Measurements from ENCODE around the gene BID. TPM values are rescaled to one million over a fixed set of nuclear protein-coding genes. Genes with fewer than 3 reads are reported as not detected.
"Not testable (repeated sequence)": the region's sequence is repeated elsewhere in the genome, so short reads cannot be mapped to it uniquely, and the experiment has no call there.

The BID gene
- total RNA-seq, 4 donors from 2014 or later: 4.6 to 18.3 (median 14.9) TPM

DNA sequence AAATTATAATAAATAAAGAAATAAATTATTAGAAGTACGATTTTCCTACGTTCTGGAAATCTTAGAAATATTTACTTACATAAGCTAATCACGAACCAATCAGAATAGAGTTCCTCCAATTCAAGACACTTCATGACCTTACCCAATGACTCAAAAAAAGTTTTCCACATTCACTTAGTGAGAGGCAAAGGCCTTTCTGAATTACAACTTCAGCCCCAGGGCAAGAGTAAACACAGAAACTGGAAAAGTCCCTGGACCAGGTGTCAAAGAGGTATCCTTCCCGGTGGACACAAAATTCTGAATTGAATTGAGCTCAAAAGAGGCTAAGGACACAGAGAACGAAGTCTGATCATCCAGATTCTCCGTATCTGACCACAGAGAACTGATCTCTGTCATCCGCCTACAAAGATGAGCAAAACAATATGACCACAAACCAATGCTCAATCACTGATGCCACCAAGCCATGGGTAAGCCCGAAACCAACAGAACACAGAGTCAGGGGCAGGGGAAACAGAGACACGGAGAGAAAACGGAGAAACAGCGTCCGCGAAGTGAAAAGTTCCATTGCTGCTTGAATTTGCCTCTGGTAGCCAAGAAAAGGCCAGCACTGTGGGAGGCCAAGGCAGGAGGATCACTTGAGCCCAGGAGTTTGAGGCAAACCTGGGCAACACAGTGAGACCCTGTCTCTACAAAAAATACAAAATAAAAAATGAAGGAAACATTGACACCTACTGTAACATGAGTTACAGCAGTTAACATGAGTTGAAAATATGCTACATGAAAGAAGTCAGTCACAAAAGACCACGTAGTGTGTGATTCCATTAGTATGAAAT, 6.8 kb downstream of the BID start:
- Histone ChIP-seq H3K27ac (no peak overlapping the region), H3K4me1 (peaks cover 0 to 4% of the 10 kb centered on the region in 2 donors), H3K27me3 (no peaks in the 10 kb centered on the region), H3K36me3 (no peaks in the 10 kb centered on the region), H3K4me3 (replicated peaks in 1 of 3) (no peak overlapping the region), H3K9me3 (no peaks in the 10 kb centered on the region)
- no peak for DNase-seq
- intact Hi-C loops (cut with DNase I): no loop called here
- 93 to 96% methylated on average over 14 of the region's 14 CpGs for WGBS, 2 donors
- TF ChIP-seq POLR2A (IDR thresholded peaks at IDR 0.05): no peak

DNA sequence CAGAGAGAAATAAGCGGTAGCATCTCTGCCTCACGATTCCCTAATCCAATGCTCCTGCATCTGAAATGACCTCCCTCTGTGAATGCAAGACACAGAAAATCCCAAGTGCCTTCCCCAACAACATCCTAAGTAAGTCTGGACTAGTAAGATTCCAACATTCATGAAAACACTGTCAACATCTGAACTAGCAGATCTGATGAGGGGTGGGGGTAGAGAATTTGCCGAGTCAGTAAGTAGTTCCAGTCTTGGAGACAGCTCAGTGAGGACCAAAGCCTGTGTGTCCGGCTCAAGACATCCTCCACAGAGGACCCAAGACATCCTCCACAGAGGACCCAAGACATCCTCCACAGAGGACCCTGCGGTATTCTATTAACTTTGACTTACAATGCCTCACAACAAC, 9.4 kb downstream of the BID start:
- H3K27ac ChIP-seq; DNase-seq; H3K4me3 ChIP-seq (replicated peaks in 1 of 3); H3K4me1 ChIP-seq; H3K27me3 ChIP-seq; H3K9me3 ChIP-seq; H3K36me3 ChIP-seq; intact Hi-C loops (cut with DNase I): not testable (repeated sequence)
- 87 to 96% methylated on average over 4 to 5 of the region's 5 CpGs for WGBS, 2 donors

DNA sequence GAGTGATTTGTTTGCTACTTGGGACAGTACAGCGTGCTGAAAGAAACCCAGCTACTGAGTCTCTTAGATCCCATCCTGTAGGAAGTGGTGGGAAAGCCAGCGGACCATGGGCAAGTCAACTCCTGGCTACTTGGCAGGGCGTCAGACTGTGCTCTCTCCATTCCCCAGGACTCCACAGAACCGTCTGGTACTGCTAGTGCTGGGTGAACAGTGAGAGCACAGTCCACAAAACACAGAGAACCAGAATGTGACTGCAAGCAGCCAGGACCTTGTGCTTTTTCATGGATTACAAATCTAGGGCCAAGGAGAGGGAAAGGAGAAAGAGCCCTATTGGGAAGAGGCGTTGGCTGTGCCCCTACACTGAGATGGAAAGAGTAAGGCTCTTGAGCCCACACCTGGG, 10.2 kb downstream of the BID start:
- TF ChIP-seq, protein P1, sequence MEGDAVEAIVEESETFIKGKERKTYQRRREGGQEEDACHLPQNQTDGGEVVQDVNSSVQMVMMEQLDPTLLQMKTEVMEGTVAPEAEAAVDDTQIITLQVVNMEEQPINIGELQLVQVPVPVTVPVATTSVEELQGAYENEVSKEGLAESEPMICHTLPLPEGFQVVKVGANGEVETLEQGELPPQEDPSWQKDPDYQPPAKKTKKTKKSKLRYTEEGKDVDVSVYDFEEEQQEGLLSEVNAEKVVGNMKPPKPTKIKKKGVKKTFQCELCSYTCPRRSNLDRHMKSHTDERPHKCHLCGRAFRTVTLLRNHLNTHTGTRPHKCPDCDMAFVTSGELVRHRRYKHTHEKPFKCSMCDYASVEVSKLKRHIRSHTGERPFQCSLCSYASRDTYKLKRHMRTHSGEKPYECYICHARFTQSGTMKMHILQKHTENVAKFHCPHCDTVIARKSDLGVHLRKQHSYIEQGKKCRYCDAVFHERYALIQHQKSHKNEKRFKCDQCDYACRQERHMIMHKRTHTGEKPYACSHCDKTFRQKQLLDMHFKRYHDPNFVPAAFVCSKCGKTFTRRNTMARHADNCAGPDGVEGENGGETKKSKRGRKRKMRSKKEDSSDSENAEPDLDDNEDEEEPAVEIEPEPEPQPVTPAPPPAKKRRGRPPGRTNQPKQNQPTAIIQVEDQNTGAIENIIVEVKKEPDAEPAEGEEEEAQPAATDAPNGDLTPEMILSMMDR (IDR thresholded peaks at IDR 0.05): no peak
- intact Hi-C loops (cut with DNase I): no loop called here
- DNase-seq: peak in 1 of 2 donors; percentile 39
- Histone ChIP-seq H3K36me3 (no peaks in the 10 kb centered on the region), H3K4me3 (replicated peaks in 1 of 3) (no peak overlapping the region), H3K9me3 (no peaks in the 10 kb centered on the region), H3K27ac (no peak overlapping the region), H3K4me1 (peaks cover 0 to 4% of the 10 kb centered on the region in 2 donors), H3K27me3 (no peaks in the 10 kb centered on the region)
- WGBS, 2 donors: 45 to 47% methylated on average over 5 of the region's 5 CpGs

DNA sequence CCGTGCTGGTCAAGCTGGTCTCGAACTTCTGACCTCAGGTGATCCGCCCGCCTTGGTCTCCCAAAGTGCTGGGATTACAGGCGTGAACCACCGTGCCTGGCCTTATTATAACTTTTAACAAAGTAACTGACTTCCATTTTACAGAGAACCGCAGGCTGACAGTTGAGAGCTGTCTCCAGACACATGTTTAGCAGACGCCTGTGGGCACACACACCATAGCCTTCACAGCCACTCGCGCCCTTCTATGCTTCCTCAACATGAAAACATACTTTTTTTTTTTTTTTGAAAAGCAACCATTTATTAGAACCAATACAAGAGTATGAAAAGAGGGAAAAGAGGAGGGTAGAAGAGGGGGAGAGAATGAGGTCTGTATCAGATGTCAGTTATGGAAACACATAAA, 10.8 kb downstream of the BID start:
- H3K9me3 ChIP-seq; H3K4me1 ChIP-seq; DNase-seq; H3K27ac ChIP-seq; intact Hi-C loops (cut with DNase I); H3K36me3 ChIP-seq; H3K27me3 ChIP-seq; H3K4me3 ChIP-seq (replicated peaks in 1 of 3): not testable (repeated sequence)
- WGBS, 2 donors: 92 to 95% methylated on average over 10 of the region's 10 CpGs

DNA sequence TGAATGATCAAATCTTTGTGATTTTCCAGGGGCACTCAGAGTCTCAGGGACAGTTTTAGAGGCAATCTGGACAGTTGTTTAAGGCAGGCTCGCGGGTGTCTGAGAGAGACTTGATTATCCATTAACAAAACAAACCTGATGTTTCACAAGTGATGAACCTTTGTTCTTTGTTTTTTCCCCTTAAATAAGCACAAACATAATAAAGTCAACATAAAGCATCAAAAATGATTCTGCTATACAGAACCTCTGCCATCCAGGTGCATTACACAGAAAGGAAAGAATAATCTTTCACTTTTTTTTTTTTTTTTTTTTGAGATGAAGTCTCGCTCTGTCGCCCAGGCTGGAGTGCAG, 13.2 kb downstream of the BID start:
- Histone ChIP-seq H3K9me3 (no peaks in the 10 kb centered on the region), H3K36me3 (no peaks in the 10 kb centered on the region), H3K27ac (no peak overlapping the region), H3K4me1 (peaks cover 0 to 4% of the 10 kb centered on the region in 2 donors), H3K4me3 (replicated peaks in 1 of 3) (no peak overlapping the region), H3K27me3 (no peaks in the 10 kb centered on the region)
- intact Hi-C loops (cut with DNase I): no loop called here
- WGBS, 2 donors: 83 to 91% methylated on average over 4 of the region's 4 CpGs
- DNase-seq: no peak
- TF ChIP-seq, protein P1 (IDR thresholded peaks at IDR 0.05): no peak
- no peak for TF ChIP-seq POLR2A (IDR thresholded peaks at IDR 0.05)

DNA sequence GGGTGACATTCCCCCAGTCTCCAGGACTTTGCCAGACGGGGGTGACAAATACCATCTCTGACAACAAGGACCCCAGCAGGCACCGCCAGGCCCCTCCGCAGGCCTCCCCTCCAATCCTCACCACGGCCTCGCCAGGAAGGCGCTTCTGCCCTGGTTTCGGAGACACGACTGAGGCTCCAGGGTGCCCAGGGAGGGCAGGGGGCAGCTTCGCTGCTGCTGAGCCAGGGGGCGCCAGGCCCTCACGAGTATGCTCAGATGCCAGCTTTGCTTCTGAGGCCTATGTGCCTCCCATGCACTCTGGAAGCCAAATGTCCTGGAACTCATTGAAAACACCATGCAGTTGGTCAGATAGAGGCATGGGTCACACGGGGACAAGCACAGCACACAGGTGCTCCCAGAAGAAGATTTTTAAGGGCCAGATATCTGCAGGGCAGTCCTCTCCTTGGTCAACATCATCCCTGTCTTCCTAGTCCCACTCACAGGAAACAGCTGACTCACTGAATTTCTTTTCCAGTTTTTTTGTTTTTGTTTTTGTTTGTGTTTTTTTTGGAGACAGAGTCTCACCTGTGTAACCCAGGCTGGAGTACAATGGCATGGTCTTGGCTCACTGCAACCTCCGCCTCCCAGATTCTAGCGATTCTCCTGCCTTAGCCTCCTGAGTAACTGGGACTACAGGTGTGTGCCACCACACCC, 19.9 kb downstream of the BID start:
- Histone ChIP-seq H3K27me3 (no peaks in the 10 kb centered on the region), H3K36me3 (no peaks in the 10 kb centered on the region), H3K4me1 (no peaks in the 10 kb centered on the region), H3K4me3 (replicated peaks in 1 of 3) (no peak overlapping the region), H3K27ac (no peak overlapping the region), H3K9me3 (no peaks in the 10 kb centered on the region)
- no peak for DNase-seq
- intact Hi-C loops (cut with DNase I): no loop called here
- WGBS, 2 donors: 89 to 91% methylated on average over 12 to 14 of the region's 14 CpGs
- TF ChIP-seq POLR2A (IDR thresholded peaks at IDR 0.05): no peak
- TF ChIP-seq, protein P1 (IDR thresholded peaks at IDR 0.05): no peak
